SK-N-SH (cell line): ENCODE measurements around the gene SFMBT2. TPM values are rescaled to one million over a fixed set of nuclear protein-coding genes. Genes with fewer than 3 reads are reported as not detected.

ENCODE experiments used
- CTCF ChIA-PET: fragments of 300-600, 350-600 bp; formaldehyde crosslinking; extraction: SDS; loops from one replicate; lab custom pipeline; 2021; lab: Yijun Ruan, JAX
- POLR2A ChIA-PET: fragments of 350-600 bp; sonication (Branson Sonifier 250); formaldehyde crosslinking; extraction: SDS; loops from one replicate; lab custom pipeline; 2020; ENCODE audit warnings: antibody characterized with exemption, inconsistent platforms; lab: Yijun Ruan, JAX
- DNase-seq: peaks from one replicate; pipeline ENCODE4 v3.0.0; 2012
- H2AFZ ChIP-seq: fragments of 200-600 bp; sonication (generic); 2 replicates; pipeline ENCODE4 v1.8.1; 2016; ENCODE audit warnings: antibody characterized with exemption, mild to moderate bottlenecking, low read depth
- H3F3A ChIP-seq: fragments of 200-600 bp; sonication (generic); replicated peaks from 2 replicates; pipeline ENCODE3; 2016; ENCODE audit warnings: antibody characterized with exemption, mild to moderate bottlenecking; ENCODE audit not compliant: insufficient read depth
- H3K27ac ChIP-seq, 2 experiments: fragments of 200-500 bp in 1 of 2; fragments of 200-600 bp in 1 of 2; sonication (Bioruptor generic) in 1 of 2; sonication (generic), shearing (Covaris generic) in 1 of 2; 2 replicates each; pipeline versions ENCODE4 v1.5.1 to v1.6.1; 2014 to 2016; ENCODE audit warnings: low read depth in 2 of 2, inconsistent platforms in 1 of 2, low read length in 1 of 2, mild to moderate bottlenecking in 1 of 2, mixed read lengths in 1 of 2
- H3K27me3 ChIP-seq: fragments of 200-600 bp; sonication (generic), shearing (Covaris generic); 2 replicates; pipeline ENCODE4 v1.6.1; 2016; ENCODE audit warnings: mixed run types; ENCODE audit not compliant: insufficient read depth
- H3K36me3 ChIP-seq, 2 experiments: fragments of 200-500 bp in 1 of 2; fragments of 200-600 bp in 1 of 2; sonication (Bioruptor generic) in 1 of 2; sonication (generic) in 1 of 2; replicated peaks in 1 of 2; 2 replicates each; pipeline versions ENCODE3 to v1.5.1; 2014 to 2016; ENCODE audit warnings: low read length in 1 of 2, mild to moderate bottlenecking in 1 of 2; ENCODE audit not compliant: insufficient read depth in 2 of 2, control insufficient read depth in 1 of 2
- H3K4me1 ChIP-seq, 2 experiments: fragments of 200-500 bp in 1 of 2; fragments of 200-600 bp in 1 of 2; sonication (Bioruptor generic) in 1 of 2; sonication (generic), shearing (Covaris generic) in 1 of 2; 2 replicates each; pipeline versions ENCODE4 v1.5.1 to v1.6.1; 2014 to 2016; ENCODE audit warnings: low read depth in 1 of 2, low read length in 1 of 2, mixed run types in 1 of 2; ENCODE audit not compliant: insufficient read depth in 2 of 2, control insufficient read depth in 1 of 2
- H3K4me2 ChIP-seq: fragments of 200-600 bp; sonication (generic), shearing (Covaris generic); 2 replicates; pipeline ENCODE4 v1.6.1; 2017; ENCODE audit warnings: mixed run types
- H3K4me3 ChIP-seq, 2 experiments: fragments of 200-500 bp in 1 of 2; fragments of 200-600 bp in 1 of 2; sonication (Bioruptor generic) in 1 of 2; sonication (generic), shearing (Covaris generic) in 1 of 2; 2 replicates each; pipeline versions ENCODE4 v1.5.1 to v1.8.1; 2014 to 2016; ENCODE audit warnings: low read depth in 2 of 2, inconsistent platforms in 1 of 2, low read length in 1 of 2, mild to moderate bottlenecking in 1 of 2, mixed read lengths in 1 of 2, moderate library complexity in 1 of 2
- H3K79me2 ChIP-seq: fragments of 200-600 bp; sonication (generic); 2 replicates; pipeline ENCODE4 v1.8.1; 2017; ENCODE audit warnings: mild to moderate bottlenecking; ENCODE audit not compliant: insufficient read depth
- H3K9ac ChIP-seq: fragments of 200-600 bp; sonication (generic); 2 replicates; pipeline ENCODE4 v1.6.1; 2017; ENCODE audit warnings: mixed run types
- H3K9me2 ChIP-seq: fragments of 200-600 bp; sonication (generic); 2 replicates; pipeline ENCODE4 v1.6.1; 2017; ENCODE audit warnings: mixed run types
- H3K9me3 ChIP-seq: fragments of 200-600 bp; sonication (generic); 2 replicates; pipeline ENCODE4 v1.6.1; 2017; ENCODE audit warnings: mixed run types, mild to moderate bottlenecking, moderate library complexity
- H4K20me1 ChIP-seq: fragments of 200-600 bp; sonication (generic); 2 replicates; pipeline ENCODE4 v1.6.1; 2017; ENCODE audit warnings: mild to moderate bottlenecking, mixed run types; ENCODE audit not compliant: insufficient read depth
- FOSL2 ChIP-seq: IDR thresholded peaks from 2 replicates; pipeline ENCODE4 v1.4.0; 2012; ENCODE audit warnings: low read depth, mild to moderate bottlenecking, moderate library complexity, borderline replicate concordance
- FOXM1 ChIP-seq: IDR thresholded peaks from 2 replicates; pipeline ENCODE4 v1.4.0; 2012; ENCODE audit warnings: low read depth, mild to moderate bottlenecking
- IRF3 ChIP-seq: fragments of 150-350 bp; IDR thresholded peaks from 2 replicates; pipeline ENCODE4 v1.6.1; 2016; ENCODE audit warnings: mild to moderate bottlenecking, low read depth, low read length
- JUND ChIP-seq: IDR thresholded peaks from 2 replicates; pipeline ENCODE4 v1.4.0; 2012
- MEF2A ChIP-seq: IDR thresholded peaks from 2 replicates; pipeline ENCODE4 v1.4.0; 2012; ENCODE audit warnings: low read depth, borderline replicate concordance
- MXI1 ChIP-seq: IDR thresholded peaks from 2 replicates; pipeline ENCODE4 v1.6.1; 2012; ENCODE audit warnings: mild to moderate bottlenecking, low read depth, low read length, improper control_type of control experiment
- NRF1 ChIP-seq: IDR thresholded peaks from 2 replicates; pipeline ENCODE4 v1.6.1; 2012; ENCODE audit warnings: low read depth, mild to moderate bottlenecking, low read length
- PBX3 ChIP-seq: IDR thresholded peaks from 2 replicates; pipeline ENCODE4; 2012
- POLR2AphosphoS5 ChIP-seq: IDR thresholded peaks from 2 replicates; pipeline ENCODE4 v1.6.1; 2012; ENCODE audit warnings: low read depth, low read length
- RAD21 ChIP-seq: IDR thresholded peaks from 2 replicates; pipeline ENCODE4 v1.6.1; 2012; ENCODE audit warnings: mild to moderate bottlenecking, low read length
- RCOR1 ChIP-seq: fragments of 150-350 bp; IDR thresholded peaks from 2 replicates; pipeline ENCODE4 v1.6.1; 2017; ENCODE audit warnings: antibody characterized with exemption, low read length
- RFX5 ChIP-seq: IDR thresholded peaks from 2 replicates; pipeline ENCODE4 v1.6.1; 2012; ENCODE audit warnings: mild to moderate bottlenecking, improper control_type of control experiment, low read length
- RXRA ChIP-seq: IDR thresholded peaks from 2 replicates; pipeline ENCODE4 v1.4.0; 2012; ENCODE audit warnings: low read depth, mild to moderate bottlenecking, borderline replicate concordance
- SIN3A ChIP-seq: IDR thresholded peaks from 2 replicates; pipeline ENCODE4 v1.6.1; 2012; ENCODE audit warnings: low read depth, mild to moderate bottlenecking, low read length, moderate library complexity, borderline replicate concordance
- TAF1 ChIP-seq: IDR thresholded peaks from 2 replicates; pipeline ENCODE4 v1.6.1; 2012; ENCODE audit warnings: low read depth, mild to moderate bottlenecking, low read length, moderate library complexity, borderline replicate concordance
- TCF12 ChIP-seq: IDR thresholded peaks from 2 replicates; pipeline ENCODE4 v1.4.0; 2012
- USF2 ChIP-seq: fragments of 150-350 bp; IDR thresholded peaks from 2 replicates; pipeline ENCODE4 v1.6.1; 2017; ENCODE audit warnings: antibody characterized with exemption, low read length, low read depth, borderline replicate concordance
- whole genome bisulfite sequencing: methylation state at CpG from one replicate; pipeline ENCODE4 v1.1.6; 2017; ENCODE audit warnings: low lambda C conversion rate; 5-methylcytosine and 5-hydroxymethylcytosine counted together
- polyA plus RNA-seq, 3 experiments: library from polyadenylated mRNA; depleted of rRNA; stranded (reverse); fragments of >200 nt; gene quantifications; 2 replicates each; pipeline ENCODE4 v1.2.3, GENCODE V29; 2012
- TF ChIP-seq, protein P1 (sequence below): IDR thresholded peaks from 2 replicates; pipeline ENCODE4 v1.6.1; 2012; ENCODE audit warnings: mild to moderate bottlenecking, low read depth, low read length, moderate library complexity
- TF ChIP-seq, protein P2 (sequence below): IDR thresholded peaks from 2 replicates; pipeline ENCODE4 v1.4.0; 2012; ENCODE audit warnings: low read depth, borderline replicate concordance

The SFMBT2 gene
- polyA plus RNA-seq, 1 of the 3 experiments (the other 2 are of a cell fraction) = 0.20 TPM

DNA sequence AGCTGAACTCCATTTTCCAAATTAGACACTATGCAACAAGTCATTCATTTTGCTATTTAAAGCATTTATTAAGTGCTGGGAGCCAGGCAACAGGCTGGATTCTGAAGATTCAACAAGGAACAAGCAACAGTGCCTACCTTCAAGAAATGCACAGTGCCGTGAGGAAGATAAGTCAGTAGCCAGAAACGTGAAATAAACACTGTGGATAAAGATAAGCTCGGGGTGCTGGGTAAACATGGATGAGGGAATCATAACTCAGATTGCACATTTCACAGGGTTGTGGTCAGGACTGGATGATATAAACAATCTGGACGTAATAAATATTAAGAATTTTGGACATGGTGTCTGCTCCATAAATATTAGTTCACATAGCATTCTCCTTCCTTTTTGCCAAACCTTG is 259.3 kb downstream of the SFMBT2 start:
- H3K79me2 ChIP-seq = no peaks in the 10 kb centered on the region
- no peaks in the 10 kb centered on the region for H3K9me3 ChIP-seq
- TF ChIP-seq RCOR1 = no peak
- TF ChIP-seq SIN3A = no peak
- TF ChIP-seq MEF2A = no peak
- TF ChIP-seq, protein P1, sequence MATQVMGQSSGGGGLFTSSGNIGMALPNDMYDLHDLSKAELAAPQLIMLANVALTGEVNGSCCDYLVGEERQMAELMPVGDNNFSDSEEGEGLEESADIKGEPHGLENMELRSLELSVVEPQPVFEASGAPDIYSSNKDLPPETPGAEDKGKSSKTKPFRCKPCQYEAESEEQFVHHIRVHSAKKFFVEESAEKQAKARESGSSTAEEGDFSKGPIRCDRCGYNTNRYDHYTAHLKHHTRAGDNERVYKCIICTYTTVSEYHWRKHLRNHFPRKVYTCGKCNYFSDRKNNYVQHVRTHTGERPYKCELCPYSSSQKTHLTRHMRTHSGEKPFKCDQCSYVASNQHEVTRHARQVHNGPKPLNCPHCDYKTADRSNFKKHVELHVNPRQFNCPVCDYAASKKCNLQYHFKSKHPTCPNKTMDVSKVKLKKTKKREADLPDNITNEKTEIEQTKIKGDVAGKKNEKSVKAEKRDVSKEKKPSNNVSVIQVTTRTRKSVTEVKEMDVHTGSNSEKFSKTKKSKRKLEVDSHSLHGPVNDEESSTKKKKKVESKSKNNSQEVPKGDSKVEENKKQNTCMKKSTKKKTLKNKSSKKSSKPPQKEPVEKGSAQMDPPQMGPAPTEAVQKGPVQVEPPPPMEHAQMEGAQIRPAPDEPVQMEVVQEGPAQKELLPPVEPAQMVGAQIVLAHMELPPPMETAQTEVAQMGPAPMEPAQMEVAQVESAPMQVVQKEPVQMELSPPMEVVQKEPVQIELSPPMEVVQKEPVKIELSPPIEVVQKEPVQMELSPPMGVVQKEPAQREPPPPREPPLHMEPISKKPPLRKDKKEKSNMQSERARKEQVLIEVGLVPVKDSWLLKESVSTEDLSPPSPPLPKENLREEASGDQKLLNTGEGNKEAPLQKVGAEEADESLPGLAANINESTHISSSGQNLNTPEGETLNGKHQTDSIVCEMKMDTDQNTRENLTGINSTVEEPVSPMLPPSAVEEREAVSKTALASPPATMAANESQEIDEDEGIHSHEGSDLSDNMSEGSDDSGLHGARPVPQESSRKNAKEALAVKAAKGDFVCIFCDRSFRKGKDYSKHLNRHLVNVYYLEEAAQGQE = no peak
- no peak for TF ChIP-seq TAF1
- TF ChIP-seq JUND = no peak
- no peak for TF ChIP-seq RXRA
- TF ChIP-seq TCF12 = no peak
- TF ChIP-seq NRF1 = no peak
- no peak for TF ChIP-seq PBX3
- no peak for TF ChIP-seq RAD21
- TF ChIP-seq, protein P2, sequence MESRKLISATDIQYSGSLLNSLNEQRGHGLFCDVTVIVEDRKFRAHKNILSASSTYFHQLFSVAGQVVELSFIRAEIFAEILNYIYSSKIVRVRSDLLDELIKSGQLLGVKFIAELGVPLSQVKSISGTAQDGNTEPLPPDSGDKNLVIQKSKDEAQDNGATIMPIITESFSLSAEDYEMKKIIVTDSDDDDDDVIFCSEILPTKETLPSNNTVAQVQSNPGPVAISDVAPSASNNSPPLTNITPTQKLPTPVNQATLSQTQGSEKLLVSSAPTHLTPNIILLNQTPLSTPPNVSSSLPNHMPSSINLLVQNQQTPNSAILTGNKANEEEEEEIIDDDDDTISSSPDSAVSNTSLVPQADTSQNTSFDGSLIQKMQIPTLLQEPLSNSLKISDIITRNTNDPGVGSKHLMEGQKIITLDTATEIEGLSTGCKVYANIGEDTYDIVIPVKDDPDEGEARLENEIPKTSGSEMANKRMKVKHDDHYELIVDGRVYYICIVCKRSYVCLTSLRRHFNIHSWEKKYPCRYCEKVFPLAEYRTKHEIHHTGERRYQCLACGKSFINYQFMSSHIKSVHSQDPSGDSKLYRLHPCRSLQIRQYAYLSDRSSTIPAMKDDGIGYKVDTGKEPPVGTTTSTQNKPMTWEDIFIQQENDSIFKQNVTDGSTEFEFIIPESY = no peak
- no peak for TF ChIP-seq POLR2AphosphoS5
- TF ChIP-seq RFX5 = no peak
- no peak for TF ChIP-seq FOSL2
- no peak for TF ChIP-seq FOXM1
- no peak for TF ChIP-seq MXI1
- no peak for TF ChIP-seq IRF3
- no peak for TF ChIP-seq USF2
- WGBS = 14% methylated on average over 4 of the region's 4 CpGs
- H3K9ac ChIP-seq = no peak overlapping the region
- no peak overlapping the region for H3K4me2 ChIP-seq
- ChIA-PET POLR2A (no interaction called here), CTCF (no interaction called here)
- H3K27me3 ChIP-seq = no peaks in the 10 kb centered on the region
- H3K4me1 ChIP-seq = no peaks in the 10 kb centered on the region
- no peak overlapping the region for H2AFZ ChIP-seq
- H3K27ac ChIP-seq = no peak overlapping the region
- H4K20me1 ChIP-seq = no peaks in the 10 kb centered on the region
- no peaks in the 10 kb centered on the region for H3K9me2 ChIP-seq
- no peak for DNase-seq
- no peak overlapping the region for H3K4me3 ChIP-seq
- H3F3A ChIP-seq = no peaks in the 10 kb centered on the region
- H3K36me3 ChIP-seq = no peaks in the 10 kb centered on the region
